ENCODE results near the gene KCNQ4. TPM values are rescaled to one million over a fixed set of nuclear protein-coding genes. Genes with fewer than 3 reads are reported as not detected.

Gene KCNQ4
- total RNA-seq, 1 donor from 2014 or later = 14.5 TPM

GRCh38 chr1:40781608-40781971, 2.0 kb upstream of the KCNQ4 start:
- Histone ChIP-seq H3K4me1 (peaks cover 6 to 22% of the 10 kb centered on the region in 2 donors), H3K27ac (no peak overlapping the region), H3K9me3 (no peaks in the 10 kb centered on the region), H3K27me3 (no peaks in the 10 kb centered on the region), H3K4me3 (no peak overlapping the region), H3K36me3 (no peaks in the 10 kb centered on the region)
- intact Hi-C loops (cut with DNase I) = loop anchor here (5.0 kb wide), 1 partner anchor 69 kb away; no protein-coding TSS in a partner anchor
- DNase-seq (ENCODE audit: low spot score in 2 of 2) = no peak
- TF ChIP-seq CTCF (IDR thresholded peaks at IDR 0.05) = no peak

GRCh38 chr1:40782371-40782956, 1.1 kb upstream of the KCNQ4 start:
- DNase-seq (ENCODE audit: low spot score in 2 of 2) = no peak
- intact Hi-C loops (cut with DNase I) = loop anchor here (2.0 to 5.0 kb wide), 2 partner anchors 42 to 70 kb away; no protein-coding TSS in a partner anchor
- TF ChIP-seq CTCF (IDR thresholded peaks at IDR 0.05) = peak in 1 of 3 experiments; percentile 15
- Histone ChIP-seq H3K27me3 (no peaks in the 10 kb centered on the region), H3K4me1 (peaks cover 6 to 22% of the 10 kb centered on the region in 2 donors), H3K4me3 (peak overlapping the region; percentile 65 to 69), H3K36me3 (no peaks in the 10 kb centered on the region), H3K27ac (peak overlapping the region in 1 of 2 donors; percentile 28), H3K9me3 (no peaks in the 10 kb centered on the region)

- Histone ChIP-seq H3K36me3 (no peaks in the 10 kb centered on the region), H3K9me3 (no peaks in the 10 kb centered on the region), H3K4me1 (peaks cover 6 to 24% of the 10 kb centered on the region in 2 donors), H3K27ac (peak overlapping the region; percentile 82 to 91), H3K4me3 (peak overlapping the region; percentile 65 to 69), H3K27me3 (no peaks in the 10 kb centered on the region)
- DNase-seq (ENCODE audit: low spot score in 2 of 2) = no peak
- intact Hi-C loops (cut with DNase I) = loop anchor here (5.0 kb wide), 1 partner anchor 72 kb away; no protein-coding TSS in a partner anchor
- TF ChIP-seq CTCF (IDR thresholded peaks at IDR 0.05) = no peak
These were observed 669 bp downstream of the KCNQ4 start for GRCh38 chr1:40784141-40784770.

DNA sequence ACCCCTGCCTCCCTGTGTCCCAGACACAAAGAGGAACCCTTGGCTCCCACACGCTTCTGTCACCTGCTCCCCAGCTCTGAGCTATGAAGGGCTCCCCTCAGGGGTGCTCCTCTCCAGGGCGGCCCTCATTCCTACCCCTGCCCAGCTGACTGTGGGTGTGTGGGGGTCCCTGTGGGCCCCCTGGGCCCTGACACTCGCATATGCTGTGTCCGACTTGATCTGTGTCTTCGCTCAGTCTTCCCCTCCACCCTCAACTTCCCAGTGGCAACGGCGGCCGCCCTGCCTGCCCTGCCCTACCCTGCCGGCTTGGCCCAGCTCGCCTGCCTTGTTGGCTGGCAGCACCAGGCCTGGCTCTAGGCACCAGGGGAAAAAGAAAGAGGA, 1.2 kb downstream of the KCNQ4 start:
- Histone ChIP-seq H3K9me3 (no peaks in the 10 kb centered on the region), H3K27ac (peak overlapping the region; percentile 82 to 91), H3K36me3 (no peaks in the 10 kb centered on the region), H3K4me1 (peaks cover 6 to 26% of the 10 kb centered on the region in 2 donors), H3K27me3 (no peaks in the 10 kb centered on the region), H3K4me3 (peak overlapping the region; percentile 65 to 69)
- DNase-seq (ENCODE audit: low spot score in 2 of 2) = no peak
- intact Hi-C loops (cut with DNase I) = loop anchor here (5.0 kb wide), 1 partner anchor 72 kb away; no protein-coding TSS in a partner anchor
- no peak for TF ChIP-seq CTCF (IDR thresholded peaks at IDR 0.05)

DNA sequence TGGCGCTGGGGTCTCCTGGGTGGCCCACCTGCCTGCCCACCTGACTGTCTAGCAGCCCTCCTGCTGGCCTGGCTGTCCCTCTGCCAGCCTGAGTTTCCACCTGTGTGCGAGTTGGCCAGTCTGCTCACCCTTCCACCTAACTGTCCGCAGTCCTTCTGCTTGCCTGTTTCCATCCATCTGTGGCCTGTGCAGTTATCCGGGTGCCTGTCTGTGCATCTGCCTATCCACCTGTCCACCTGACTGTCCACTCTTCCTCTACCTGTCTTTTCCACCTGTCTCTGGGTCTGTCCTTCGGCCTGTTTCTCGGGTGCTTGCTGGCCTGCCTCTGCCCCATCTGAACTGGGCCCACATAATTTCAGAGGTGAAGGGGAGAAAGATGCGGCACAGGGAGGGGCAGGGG, 1.9 kb downstream of the KCNQ4 start:
- Histone ChIP-seq H3K4me3 (peak overlapping the region in 1 of 2 donors; percentile 69), H3K4me1 (peaks cover 13 to 30% of the 10 kb centered on the region in 2 donors), H3K36me3 (no peaks in the 10 kb centered on the region), H3K27me3 (no peaks in the 10 kb centered on the region), H3K27ac (peak overlapping the region; percentile 82 to 91), H3K9me3 (no peaks in the 10 kb centered on the region)
- no peak for TF ChIP-seq CTCF (IDR thresholded peaks at IDR 0.05)
- intact Hi-C loops (cut with DNase I) = no loop called here
- DNase-seq (ENCODE audit: low spot score in 2 of 2) = no peak

Measured in ascending aorta (tissue), 2 donors.